GM12872 (cell line): ENCODE results near the gene GPSM1.

Experiments
- TF ChIP-seq, protein P1 (sequence below): IDR thresholded peaks from 3 replicates; pipeline ENCODE4 v1.5.1; 2011; ENCODE audit warnings: low read depth, mild to moderate bottlenecking, low read length, moderate library complexity; ENCODE audit not compliant: insufficient read depth

GPSM1 gene

DNA sequence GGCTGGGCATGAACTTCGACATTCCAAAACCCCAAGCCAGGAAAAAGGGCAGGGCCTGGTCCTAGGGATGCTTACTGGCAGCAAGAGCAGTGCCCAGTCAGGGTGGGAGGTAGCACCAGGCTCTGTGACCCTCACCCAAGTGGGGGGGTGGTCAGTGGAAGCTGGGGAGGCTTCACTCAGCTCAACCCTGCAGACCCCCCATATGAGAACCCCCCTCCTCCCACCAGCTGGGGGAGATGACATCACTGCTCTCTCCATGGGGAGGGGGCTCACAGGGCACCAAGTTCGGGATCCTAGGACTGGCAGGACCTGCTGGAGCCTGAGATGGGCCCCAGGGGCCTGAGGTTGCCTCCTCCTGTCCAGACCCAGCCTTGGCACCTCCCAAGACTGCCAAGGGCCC lies 31.5 kb downstream of the GPSM1 start:
- TF ChIP-seq, protein P1, sequence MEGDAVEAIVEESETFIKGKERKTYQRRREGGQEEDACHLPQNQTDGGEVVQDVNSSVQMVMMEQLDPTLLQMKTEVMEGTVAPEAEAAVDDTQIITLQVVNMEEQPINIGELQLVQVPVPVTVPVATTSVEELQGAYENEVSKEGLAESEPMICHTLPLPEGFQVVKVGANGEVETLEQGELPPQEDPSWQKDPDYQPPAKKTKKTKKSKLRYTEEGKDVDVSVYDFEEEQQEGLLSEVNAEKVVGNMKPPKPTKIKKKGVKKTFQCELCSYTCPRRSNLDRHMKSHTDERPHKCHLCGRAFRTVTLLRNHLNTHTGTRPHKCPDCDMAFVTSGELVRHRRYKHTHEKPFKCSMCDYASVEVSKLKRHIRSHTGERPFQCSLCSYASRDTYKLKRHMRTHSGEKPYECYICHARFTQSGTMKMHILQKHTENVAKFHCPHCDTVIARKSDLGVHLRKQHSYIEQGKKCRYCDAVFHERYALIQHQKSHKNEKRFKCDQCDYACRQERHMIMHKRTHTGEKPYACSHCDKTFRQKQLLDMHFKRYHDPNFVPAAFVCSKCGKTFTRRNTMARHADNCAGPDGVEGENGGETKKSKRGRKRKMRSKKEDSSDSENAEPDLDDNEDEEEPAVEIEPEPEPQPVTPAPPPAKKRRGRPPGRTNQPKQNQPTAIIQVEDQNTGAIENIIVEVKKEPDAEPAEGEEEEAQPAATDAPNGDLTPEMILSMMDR, result no peak

GRCh38 chr9:136359774-136360718 lies 32.7 kb downstream of the GPSM1 start:
- TF ChIP-seq, protein P1, result no peak

DNA sequence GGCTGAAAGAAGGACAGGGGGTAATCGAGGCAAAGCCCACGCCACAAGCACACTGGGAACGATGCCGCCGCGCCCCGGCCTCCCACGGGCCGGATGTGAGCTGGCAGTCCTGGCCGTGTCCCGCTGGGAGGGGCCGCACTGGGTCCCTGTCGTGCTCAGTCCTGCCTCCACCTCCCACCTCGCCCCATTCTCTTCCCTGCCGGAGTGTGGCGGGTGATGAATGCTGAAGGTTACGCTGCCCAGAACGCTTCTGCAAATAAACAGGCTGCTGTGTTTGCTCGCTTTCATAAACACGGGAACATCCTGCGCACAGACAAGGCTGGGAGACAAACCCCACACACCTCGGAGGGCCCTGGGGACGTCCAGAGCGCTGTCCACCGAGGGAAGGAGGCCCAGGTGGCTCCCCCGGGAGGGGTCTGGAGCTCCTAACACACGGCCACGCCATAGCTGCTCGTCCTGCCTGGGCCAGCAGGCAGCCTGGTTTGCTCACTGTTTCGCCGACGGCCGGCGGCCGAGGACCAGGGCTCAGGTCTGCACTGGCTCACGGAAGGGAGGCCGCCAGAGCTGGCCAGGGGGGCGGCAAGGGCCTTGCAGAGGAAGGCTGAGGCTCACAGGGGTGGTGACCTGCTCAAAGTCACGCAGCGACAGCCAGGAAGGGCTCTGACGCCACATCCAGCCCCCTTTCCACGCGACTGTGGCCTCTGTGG lies 33.9 kb downstream of the GPSM1 start:
- TF ChIP-seq, protein P1, result no peak

DNA sequence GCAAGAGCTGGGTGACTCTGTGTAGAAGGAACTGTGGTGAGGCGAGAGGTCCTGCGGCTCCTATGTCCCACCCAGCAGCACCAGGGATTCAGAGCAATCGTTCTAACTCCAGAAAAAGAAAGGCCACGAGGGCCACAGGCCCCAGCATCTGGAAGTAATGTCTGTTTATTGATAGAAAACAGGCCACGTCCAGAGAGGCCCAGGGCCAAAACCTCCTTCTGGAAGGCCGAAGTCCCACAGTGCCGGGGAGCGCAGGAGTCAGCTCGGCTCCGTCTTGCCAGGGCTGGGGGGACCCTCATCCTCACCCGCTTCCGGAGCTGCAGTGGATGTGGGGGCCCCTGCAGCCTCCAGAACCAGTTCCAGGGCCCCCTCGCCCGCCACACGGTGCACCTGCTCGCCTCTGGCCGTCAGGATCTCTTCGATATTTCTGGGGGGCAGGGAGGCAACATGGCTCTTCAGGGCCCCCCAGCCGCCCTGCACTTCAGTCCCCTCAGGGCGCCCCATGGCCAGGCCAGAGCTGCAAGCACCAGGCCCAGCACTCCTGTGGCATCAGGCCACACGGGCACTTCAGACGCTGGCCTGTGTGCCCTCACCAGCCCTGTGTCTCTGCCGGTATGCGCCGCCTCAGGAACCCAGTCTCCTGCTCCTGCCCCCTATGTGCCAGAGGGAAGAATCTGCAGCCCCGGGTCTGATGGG lies 34.6 kb downstream of the GPSM1 start:
- TF ChIP-seq, protein P1, result no peak

DNA sequence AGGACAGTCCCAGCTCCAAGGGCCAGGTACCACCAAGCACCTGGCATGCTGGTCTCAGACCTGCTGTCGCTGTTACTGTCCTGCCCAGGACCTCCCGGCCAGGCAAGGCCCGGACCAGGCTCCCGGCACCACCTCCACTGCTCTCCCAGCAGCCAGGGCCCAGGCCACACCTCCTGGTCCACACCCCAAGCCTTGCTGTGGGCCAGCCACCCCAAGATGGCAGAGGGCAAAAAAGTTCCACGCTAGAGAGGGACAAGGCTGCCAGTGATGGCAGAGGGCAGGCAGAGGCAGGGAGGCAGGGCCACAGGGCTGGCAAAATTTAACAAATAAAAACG lies 35.1 kb downstream of the GPSM1 start:
- TF ChIP-seq, protein P1, result no peak

GRCh38 chr9:136363106-136363948 lies 36.0 kb downstream of the GPSM1 start, which contains the start of gene DNLZ:
DNLZ (minus strand) TSS chr9:136363744; CDS start chr9:136363714, 30 bp downstream.
- TF ChIP-seq, protein P1, result peak; percentile 92
